ENCODE results near the gene DIP2C.
A peak's percentile ranks its signal among the peaks of the same experiment; 100 is the strongest.
"Not testable (repeated sequence)": the region's sequence is repeated elsewhere in the genome, so short reads cannot be mapped to it uniquely, and the experiment has no call there.

DIP2C gene

GRCh38 chr10:368579-369220, 320.8 kb downstream of the DIP2C start:
- Histone ChIP-seq H3K36me3 (peaks cover 16 to 53% (median 36%) of the 10 kb centered on the region in 3 donors), H3K4me1 (peaks cover 4 to 55% (median 38%) of the 10 kb centered on the region in 4 donors), H3K9me3 (no peaks in the 10 kb centered on the region), H3K4me3 (peak overlapping the region in 1 of 2 donors; percentile 33), H3K27ac (peak overlapping the region; percentile 81 to 82), H3K27me3 (no peaks in the 10 kb centered on the region)
- intact Hi-C loops (cut with DNase I; ENCODE audit: low total_unique reads) = no loop called here
- no peak for TF ChIP-seq CTCF (IDR thresholded peaks at IDR 0.05)
- DNase-seq = no peak

GRCh38 chr10:368107-368506, 321.4 kb downstream of the DIP2C start:
- H3K36me3 ChIP-seq = peaks cover 20 to 59% (median 42%) of the 10 kb centered on the region in 3 donors
- H3K9me3 ChIP-seq; DNase-seq; H3K4me3 ChIP-seq; intact Hi-C loops (cut with DNase I; ENCODE audit: low total_unique reads); H3K27me3 ChIP-seq: not testable (repeated sequence)
- H3K27ac ChIP-seq = peak overlapping the region; percentile 81 to 82
- peaks cover 4 to 49% (median 34%) of the 10 kb centered on the region in 4 donors for H3K4me1 ChIP-seq

- Histone ChIP-seq H3K27ac (peak overlapping the region in 1 of 2 donors; percentile 2), H3K27me3 (no peaks in the 10 kb centered on the region), H3K9me3 (no peaks in the 10 kb centered on the region), H3K36me3 (peaks cover 25 to 63% (median 46%) of the 10 kb centered on the region in 3 donors), H3K4me3 (no peak overlapping the region), H3K4me1 (peaks cover 4 to 45% (median 30%) of the 10 kb centered on the region in 4 donors)
- intact Hi-C loops (cut with DNase I; ENCODE audit: low total_unique reads) = no loop called here
- DNase-seq = no peak
- TF ChIP-seq CTCF (IDR thresholded peaks at IDR 0.05) = no peak
Measured at GRCh38 chr10:367636-368035, 321.8 kb downstream of the DIP2C start.

- no peak for TF ChIP-seq CTCF (IDR thresholded peaks at IDR 0.05)
Measured at GRCh38 chr10:366186-366585, 323.3 kb downstream of the DIP2C start.

GRCh38 chr10:364267-364775, 325.1 kb downstream of the DIP2C start:
- no peaks in the 10 kb centered on the region for H3K9me3 ChIP-seq
- no peak for DNase-seq
- no peak overlapping the region for H3K27ac ChIP-seq
- H3K36me3 ChIP-seq = peaks cover 37 to 95% (median 79%) of the 10 kb centered on the region in 3 donors
- no peaks in the 10 kb centered on the region for H3K27me3 ChIP-seq
- H3K4me3 ChIP-seq = no peak overlapping the region
- H3K4me1 ChIP-seq = peaks cover under 1 to 21% (median 14%) of the 10 kb centered on the region in 4 donors
- intact Hi-C loops (cut with DNase I; ENCODE audit: low total_unique reads) = no loop called here
- no peak for TF ChIP-seq CTCF (IDR thresholded peaks at IDR 0.05)

More at GRCh38 chr10:366186-366585, 323.3 kb downstream of the DIP2C start:
- intact Hi-C loops (cut with DNase I; ENCODE audit: low total_unique reads) = no loop called here
- Histone ChIP-seq H3K27ac (no peak overlapping the region), H3K9me3 (no peaks in the 10 kb centered on the region), H3K4me1 (peaks cover 4 to 39% (median 26%) of the 10 kb centered on the region in 4 donors), H3K4me3 (no peak overlapping the region), H3K36me3 (peaks cover 37 to 78% (median 60%) of the 10 kb centered on the region in 3 donors), H3K27me3 (no peaks in the 10 kb centered on the region)
- no peak for DNase-seq

- H3K27ac ChIP-seq = no peak overlapping the region
- H3K9me3 ChIP-seq = no peaks in the 10 kb centered on the region
- H3K4me1 ChIP-seq = peaks cover 0 to 10% (median 3%) of the 10 kb centered on the region in 4 donors
- no peak overlapping the region for H3K4me3 ChIP-seq
- peaks cover 34 to 91% (median 76%) of the 10 kb centered on the region in 3 donors for H3K36me3 ChIP-seq
- DNase-seq = no peak
- TF ChIP-seq CTCF (IDR thresholded peaks at IDR 0.05) = no peak
- H3K27me3 ChIP-seq = no peaks in the 10 kb centered on the region
- intact Hi-C loops (cut with DNase I; ENCODE audit: low total_unique reads) = no loop called here
Measured at GRCh38 chr10:363152-363551, 326.3 kb downstream of the DIP2C start.
